GM12874 (cell line): ENCODE data around the gene DOCK10.

Experiments used
- CTCF ChIP-seq: IDR thresholded peaks from 2 replicates; pipeline ENCODE4 v1.5.1; 2011; ENCODE audit warnings: low read depth, mild to moderate bottlenecking, control low read depth, low read length, moderate library complexity; ENCODE audit not compliant: insufficient read depth

Gene DOCK10

DNA sequence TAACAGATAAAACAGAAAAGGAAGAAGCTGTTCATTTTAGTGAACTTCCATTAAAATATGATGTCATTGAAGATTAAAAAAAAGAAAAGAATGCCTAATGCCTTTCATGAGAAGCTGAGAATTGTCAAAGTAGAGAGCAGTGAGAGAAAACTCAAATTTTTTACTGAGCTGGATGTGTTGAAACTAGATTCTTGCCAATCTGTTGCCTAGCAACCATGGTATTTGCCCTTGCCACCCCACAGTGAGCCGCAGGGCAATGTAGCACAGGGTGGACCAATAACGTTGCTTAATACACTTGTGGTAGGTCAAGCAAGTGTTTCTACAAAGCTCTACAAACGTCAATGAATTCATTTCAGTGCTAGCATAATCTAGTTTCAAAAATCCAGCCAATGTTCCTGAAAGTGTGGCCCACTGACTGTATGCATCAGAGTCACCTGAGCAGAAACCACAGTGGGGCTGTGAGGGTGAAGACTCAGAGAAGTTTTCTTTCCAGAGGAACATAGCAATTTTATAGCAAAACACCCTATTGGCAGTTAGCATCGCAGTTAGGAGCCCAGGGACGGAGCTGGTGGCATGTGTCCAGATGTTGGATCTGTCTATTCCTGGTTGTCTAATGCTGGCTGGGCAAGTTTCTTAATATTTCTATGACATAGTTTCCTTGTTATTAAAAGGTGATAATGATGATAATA lies 132.2 kb downstream of the DOCK10 start:
- no peak for TF ChIP-seq CTCF

- no peak for TF ChIP-seq CTCF
Measured at GRCh38 chr2:224908818-224909217, 133.4 kb downstream of the DOCK10 start.

DNA sequence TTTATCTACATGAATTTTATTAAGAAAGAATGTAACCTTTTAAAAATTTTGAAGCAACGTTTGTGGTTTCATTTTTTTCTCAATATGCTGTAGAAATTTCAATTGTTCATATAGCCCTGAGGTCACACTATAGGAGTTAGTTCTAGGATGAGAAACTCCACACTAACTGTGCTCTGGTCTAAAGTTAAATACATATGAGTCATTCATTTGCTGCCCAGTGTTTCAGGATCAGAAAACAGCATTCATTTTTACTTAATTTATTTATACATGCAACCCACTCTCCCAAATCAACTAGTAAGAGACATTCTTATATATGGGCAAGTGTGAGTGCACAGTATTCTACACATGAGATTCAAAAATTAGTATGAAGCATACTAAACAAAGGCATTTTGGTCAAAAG lies 137.9 kb downstream of the DOCK10 start:
- no peak for TF ChIP-seq CTCF

GRCh38 chr2:224903621-224904020 lies 138.6 kb downstream of the DOCK10 start:
- TF ChIP-seq CTCF = no peak

DNA sequence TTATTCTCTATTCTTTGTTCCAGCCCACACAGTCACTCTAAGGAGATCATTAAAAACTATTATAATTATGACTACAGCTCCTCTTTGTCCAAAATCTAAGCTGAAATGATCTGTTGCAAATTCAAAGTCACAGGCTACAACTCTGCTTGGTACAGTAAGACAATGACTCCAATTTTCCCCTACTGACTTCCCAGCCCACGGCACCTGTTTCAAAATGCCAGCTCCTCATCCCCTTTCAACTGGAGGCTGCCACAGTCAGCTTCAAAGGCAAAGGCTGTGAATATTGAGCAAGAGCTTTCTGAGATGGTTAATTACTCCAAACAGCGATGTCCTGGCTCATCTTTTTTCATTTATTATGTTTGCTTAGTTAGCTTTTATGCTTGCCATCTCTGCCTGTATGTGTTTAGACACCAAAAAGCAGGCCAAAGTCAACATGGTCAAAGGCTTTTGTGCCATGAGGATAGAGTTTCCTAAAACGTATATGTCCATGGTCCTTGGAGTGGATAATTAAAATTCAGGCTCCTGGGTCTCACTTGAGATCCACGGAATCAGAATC lies 141.1 kb downstream of the DOCK10 start:
- TF ChIP-seq CTCF = no peak

DNA sequence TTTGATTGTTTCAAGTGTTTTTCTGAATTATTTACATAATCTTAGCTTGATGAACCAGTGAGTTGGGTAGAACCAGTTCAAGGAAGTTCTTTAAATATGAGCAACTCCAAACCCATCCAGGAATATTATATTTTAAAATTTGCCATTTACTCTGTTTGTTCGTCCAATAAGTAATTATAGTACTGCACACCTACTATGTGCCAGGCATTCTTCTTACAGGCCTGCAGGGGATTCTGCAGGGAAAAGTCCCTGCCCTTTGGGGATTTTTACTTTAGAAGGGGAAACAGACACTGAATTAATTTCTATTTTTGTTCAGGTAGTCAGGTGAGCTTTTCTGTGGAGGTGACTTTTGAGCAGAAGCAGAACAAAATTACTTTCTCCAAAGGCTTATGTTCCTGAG lies 146.9 kb downstream of the DOCK10 start:
- TF ChIP-seq CTCF = no peak

- no peak for TF ChIP-seq CTCF
Measured at GRCh38 chr2:224894356-224894755, 147.9 kb downstream of the DOCK10 start.
